T47D (cell line): ENCODE measurements around the gene TET2.
"Not testable (repeated sequence)": the region's sequence is repeated elsewhere in the genome, so short reads cannot be mapped to it uniquely, and the experiment has no call there.

ENCODE experiments used
- DNase-seq, 2 experiments: peaks; one replicate each; pipeline versions ENCODE4 v3.0.0 to v3.0.0-alpha.2; 2011 to 2012; ENCODE audit warnings: low read depth in 1 of 2, low spot score in 1 of 2
- JUND ChIP-seq: IDR thresholded peaks from 2 replicates; pipeline ENCODE4 v1.6.1; 2012; ENCODE audit warnings: low read depth
- in situ Hi-C: cut with HindIII; loops from 2 replicates; pipeline ENCODE4 v1.10.0; 2016; ENCODE audit warnings: low sequenced_read_pairs, low pct_unique_long_range_greater_than_20kb

The TET2 gene

DNA sequence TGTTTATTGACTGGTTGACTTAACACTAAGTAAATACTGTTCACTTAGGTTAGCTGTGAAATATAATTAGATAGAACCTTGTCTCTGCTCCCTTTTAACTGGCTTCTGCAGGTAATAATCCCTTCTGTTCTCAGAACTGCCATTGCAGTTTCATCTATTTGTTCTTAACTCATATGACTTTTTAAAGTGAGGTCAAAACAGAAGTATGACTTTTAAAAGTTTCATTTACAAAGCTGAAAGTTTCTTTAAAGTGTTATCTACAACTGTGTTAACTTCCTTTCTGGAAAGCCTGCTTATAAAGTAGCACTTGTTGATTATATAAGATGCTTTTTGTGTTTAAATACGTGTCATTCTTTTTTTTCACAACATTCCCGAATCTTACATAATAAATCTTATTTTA is 127.4 kb downstream of the TET2 start:
- no peak for DNase-seq
- in situ Hi-C loops: no loop called here
- TF ChIP-seq JUND: no peak

DNA sequence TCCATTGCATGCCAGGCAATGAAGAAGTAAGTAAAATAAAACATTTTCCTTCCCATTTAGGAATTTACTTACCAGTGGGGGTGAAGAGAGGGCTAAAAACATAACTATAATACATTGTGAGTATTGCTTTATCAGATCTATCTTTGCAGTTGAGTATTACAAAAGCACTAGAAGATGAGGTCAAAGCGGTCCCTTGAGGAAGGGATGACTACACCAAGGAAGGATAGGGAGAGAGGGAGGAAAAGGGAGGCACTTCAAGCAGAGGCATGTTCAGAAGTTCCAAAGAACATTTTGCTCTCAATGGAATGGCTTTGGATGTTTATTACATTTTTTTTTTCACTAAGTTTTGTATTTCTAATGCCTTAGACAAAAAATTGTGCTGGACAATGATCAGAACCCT is 127.8 kb downstream of the TET2 start:
- in situ Hi-C loops: no loop called here
- DNase-seq: no peak
- no peak for TF ChIP-seq JUND

- in situ Hi-C loops: no loop called here
- DNase-seq: no peak
- no peak for TF ChIP-seq JUND
Observed at GRCh38 chr4:105276361-105277104, 129.9 kb downstream of the TET2 start.

- in situ Hi-C loops: no loop called here
- no peak for DNase-seq
- TF ChIP-seq JUND: no peak
Observed at GRCh38 chr4:105277702-105278101, 131.0 kb downstream of the TET2 start.

- in situ Hi-C loops: no loop called here
- no peak for TF ChIP-seq JUND
- no peak for DNase-seq
Observed at GRCh38 chr4:105279314-105279713, 132.6 kb downstream of the TET2 start.

- in situ Hi-C loops: no loop called here
- no peak for TF ChIP-seq JUND
- DNase-seq: no peak
Observed at GRCh38 chr4:105280338-105281123, 133.9 kb downstream of the TET2 start.

- no peak for TF ChIP-seq JUND
- in situ Hi-C loops: no loop called here
- no peak for DNase-seq
Observed at GRCh38 chr4:105281124-105281415, 134.4 kb downstream of the TET2 start.

DNA sequence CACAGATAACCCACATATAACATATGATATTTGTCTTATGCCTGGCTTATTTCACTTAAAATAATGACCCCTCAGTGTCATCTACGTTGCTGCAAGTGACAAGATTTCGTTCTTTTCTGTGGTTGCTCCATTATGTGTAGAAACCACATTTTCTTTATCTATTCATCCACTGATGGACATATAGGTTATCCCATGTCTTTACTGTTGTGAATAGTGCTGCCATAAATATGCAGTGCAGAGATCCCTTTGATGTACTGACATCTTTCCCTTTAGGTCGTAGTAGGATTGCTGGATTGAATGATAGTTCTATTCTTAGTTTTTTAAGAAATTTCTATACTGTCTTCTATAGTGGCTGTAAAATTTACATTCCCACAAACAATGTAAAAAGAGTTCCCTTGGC is 135.8 kb downstream of the TET2 start:
- in situ Hi-C loops: no loop called here

DNA sequence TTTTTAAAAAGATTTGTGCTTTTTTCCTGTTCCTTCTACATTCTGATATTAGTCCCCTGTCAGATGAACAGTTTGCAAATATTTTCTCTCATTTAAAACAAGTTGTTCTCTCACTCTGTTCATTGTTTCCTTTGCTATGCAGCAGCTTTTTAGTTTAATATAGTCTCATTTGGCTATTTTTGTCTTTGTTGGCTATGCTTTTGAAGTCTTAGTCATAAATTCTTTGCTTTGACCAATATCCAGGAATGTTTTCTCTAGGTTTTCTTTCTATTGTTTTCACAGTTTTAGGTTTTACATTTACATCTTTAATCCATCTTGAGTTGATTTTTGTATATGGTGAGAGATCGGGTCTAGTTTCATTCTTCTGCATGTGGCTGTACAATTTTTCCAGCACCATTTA is 136.8 kb downstream of the TET2 start:
- in situ Hi-C loops: no loop called here
- TF ChIP-seq JUND: no peak
- DNase-seq: no peak

More for the DNA sequence above, 135.8 kb downstream of the TET2 start:
- no peak for TF ChIP-seq JUND
- DNase-seq: no peak

DNA sequence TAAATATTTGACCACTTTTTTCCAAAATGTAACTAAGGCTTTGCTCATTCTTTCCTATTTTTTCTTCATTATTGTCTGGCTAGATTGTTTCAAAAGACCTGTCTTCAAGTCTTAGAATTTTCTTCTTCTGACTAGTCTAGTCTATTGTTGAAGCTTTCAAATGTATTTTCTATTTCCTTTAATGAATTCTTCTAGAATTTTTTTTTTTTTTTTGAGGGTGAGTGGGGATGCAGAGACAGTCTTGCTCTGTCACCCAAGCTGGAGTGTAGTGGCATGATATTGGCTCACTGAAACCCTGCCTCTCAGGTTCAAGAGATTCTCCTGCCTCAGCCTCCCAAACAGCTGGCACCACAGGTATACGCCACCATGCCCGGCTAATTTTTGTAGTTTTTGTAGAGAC is 141.4 kb downstream of the TET2 start:
- DNase-seq: no peak
- no peak for TF ChIP-seq JUND
- in situ Hi-C loops: no loop called here

DNA sequence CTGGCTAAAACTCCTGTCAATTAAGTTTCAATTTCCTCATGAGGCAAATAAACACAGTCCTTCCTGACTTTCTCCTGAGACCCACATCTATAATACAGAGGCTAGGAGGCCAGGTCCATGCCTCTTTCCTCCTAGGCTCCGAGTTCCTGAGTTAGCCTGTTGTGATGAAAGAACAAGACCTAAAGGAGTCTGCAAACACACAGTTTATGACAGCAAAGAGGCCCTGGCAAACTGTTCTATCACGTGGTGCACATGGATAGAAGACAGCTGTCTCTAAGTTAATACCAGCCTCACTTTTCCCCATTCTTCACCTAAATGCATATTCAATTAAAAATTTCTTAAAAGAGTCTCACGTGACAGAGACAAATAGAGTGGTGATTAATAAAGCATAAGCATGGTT is 145.2 kb downstream of the TET2 start:
- no peak for TF ChIP-seq JUND
- peak in 1 of 2 experiments; percentile 5 for DNase-seq
- in situ Hi-C loops: no loop called here

- no peak for TF ChIP-seq JUND
- DNase-seq: no peak
- in situ Hi-C loops: no loop called here
Observed at GRCh38 chr4:105293360-105293759, 146.7 kb downstream of the TET2 start.

DNA sequence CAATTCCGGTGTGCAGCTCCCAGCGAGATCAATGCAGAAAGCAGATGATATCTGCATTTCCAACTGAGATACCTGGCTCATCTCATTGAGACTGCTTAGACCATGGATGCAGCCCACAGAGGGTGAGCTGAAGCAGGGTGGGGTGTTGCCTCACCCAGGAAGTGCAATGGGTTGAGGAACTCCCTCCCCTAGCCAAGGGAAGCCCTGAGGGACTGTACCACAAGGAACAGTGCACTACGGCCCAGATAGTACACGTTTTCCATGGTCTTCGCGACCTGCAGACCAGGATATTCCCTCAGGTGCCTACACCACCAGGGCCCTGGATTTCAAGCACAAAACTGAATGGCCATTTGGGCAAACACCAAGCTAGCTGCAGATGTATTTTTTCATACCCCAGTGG is 150.0 kb downstream of the TET2 start:
- TF ChIP-seq JUND: no peak
- in situ Hi-C loops: no loop called here
- no peak for DNase-seq

DNA sequence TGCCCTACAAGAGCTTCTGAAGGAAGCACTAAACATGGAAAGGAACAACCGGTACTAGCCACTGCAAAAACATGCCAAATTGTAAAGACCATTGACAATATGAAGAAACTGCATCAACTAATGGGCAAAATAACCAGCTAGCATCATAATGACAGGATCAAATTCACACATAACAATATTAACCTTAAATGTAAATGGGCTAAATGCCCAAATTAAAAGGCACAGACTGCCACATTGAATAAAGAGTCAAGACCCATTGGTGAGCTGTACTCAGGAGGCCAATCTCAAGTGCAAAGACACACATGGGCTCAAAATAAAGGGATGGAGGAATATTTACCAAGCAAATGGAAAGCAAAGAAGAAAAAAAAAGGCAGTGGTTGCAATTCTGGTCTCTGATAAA is 152.4 kb downstream of the TET2 start:
- in situ Hi-C loops, DNase-seq: not testable (repeated sequence)
